ENCODE results near the gene BPIFB1.

Gene BPIFB1

GRCh38 chr20:33275215-33275614, 7.8 kb upstream of the BPIFB1 start:
- DNase-seq, result no peak

DNA sequence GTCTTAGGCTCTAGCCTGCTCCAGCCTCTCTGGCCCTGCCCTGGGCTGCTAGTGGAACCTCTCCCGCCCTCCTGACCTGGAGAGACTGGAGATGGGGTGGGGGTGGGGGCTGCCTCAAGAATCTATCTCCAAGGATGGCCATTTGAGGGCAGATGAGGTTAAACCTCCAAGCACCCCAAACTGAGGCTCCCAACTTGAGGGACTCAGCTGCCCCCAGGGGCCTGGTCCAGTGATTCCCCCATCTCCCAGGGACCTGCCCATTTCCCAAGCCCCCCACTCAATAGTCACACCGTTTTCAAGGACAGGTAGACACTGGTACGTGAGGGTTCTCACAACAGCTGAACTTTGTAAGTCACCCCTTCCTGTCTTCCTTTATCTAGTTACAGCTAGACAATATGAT, 7.1 kb upstream of the BPIFB1 start:
- no peak for DNase-seq

DNA sequence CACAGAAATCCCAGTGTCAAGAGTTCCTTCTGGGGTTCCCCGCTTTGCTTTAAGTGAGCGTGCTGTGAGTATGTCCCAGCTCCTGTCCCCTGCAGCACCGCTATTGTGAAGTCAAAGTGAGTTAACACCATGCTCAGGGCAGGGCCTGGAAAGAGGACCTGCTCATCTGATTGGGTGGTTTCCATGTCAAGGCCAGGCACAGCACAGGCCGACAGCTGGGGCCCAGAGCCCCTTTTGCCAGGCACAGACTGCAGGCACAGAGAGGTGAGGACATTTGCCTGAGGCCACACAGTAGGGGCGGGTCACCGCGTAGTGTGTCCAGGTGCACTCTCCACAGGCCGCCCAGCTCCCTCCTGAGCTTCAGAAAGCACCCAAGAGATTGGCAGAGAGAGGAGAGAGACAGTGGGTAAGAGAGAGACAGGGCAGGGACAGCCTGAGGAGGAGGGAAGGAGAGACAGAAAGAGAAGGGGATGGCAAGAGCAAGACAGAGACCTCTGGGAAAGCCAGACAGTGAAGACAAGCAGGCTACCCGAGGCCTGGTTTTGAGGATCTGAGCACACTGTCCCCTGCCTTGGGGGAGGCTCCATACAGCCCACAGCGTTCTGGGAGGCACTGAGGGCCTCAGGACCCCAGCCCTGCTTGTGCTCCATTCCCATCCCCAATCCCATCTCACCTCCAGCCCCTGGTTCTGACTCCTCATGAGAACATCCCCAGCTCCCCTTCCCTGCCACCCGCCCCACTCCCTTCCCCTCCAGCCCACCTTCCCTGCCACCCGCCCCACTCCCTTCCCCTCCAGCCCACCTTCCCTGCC, 6.5 kb upstream of the BPIFB1 start:
- no peak for DNase-seq

DNA sequence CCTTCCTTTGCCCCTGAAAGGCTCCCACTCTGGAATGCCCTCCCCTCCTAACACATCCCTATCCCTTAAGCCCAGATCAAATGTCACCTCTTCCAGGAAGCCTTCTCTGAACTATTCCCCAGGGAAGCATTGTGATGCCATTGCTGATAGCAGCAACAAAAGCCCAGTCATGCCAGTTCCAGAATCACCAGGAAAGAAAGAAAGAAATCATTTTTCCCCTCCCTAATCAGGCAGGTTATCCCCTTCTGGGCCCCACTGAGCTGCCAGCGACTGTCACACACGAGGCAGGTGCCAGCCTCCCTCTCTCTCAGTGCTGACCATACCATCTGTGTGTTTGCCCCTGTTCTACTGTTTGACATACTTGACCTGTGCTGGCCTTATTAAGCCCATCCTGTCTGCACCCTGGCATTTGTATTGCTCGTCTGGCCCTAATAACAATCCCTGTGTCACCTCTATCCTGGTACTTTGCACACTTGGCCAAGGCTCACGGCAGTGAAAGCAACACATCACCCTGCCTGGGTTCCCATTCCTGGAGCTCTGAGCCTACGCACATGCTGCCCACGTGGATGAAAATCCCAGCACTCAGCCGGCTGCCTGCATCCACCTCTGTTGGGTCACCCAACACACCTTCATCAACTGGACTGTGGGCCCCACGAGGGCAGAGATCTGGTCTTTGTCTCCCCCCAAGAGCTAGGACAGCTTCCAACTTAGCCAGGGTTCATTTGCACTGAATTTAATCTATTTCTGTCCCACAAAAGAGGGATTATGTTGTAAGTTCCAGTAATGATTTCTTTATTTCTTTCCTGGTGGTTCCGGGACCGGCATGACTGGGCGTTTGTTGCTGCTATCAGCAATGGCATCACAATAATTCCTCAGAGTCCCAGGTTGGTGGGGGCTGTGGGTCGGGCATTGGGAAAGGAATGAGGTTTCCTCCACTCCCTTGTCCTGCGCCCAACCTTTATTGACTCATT, 5.3 kb upstream of the BPIFB1 start:
- no peak for DNase-seq

DNA sequence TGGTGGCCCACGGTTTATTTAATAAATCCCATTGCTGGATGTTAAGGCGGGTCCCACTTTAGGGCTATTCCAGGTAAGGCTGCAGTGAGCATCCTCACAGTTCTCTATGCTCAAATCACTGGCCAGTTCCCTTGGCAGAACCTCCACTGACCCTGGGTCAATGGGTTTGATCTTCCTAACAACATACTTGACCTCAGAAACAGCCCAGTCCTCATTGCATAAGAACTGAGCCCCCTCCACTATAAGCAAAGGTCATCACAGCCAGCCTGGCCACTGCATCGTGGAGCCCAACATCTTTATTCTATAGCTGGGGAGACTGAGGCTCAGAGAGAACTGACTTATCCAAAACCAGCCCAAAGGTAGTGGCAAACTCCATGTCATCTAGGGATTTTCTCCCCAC, 4.3 kb upstream of the BPIFB1 start:
- DNase-seq, result no peak

DNA sequence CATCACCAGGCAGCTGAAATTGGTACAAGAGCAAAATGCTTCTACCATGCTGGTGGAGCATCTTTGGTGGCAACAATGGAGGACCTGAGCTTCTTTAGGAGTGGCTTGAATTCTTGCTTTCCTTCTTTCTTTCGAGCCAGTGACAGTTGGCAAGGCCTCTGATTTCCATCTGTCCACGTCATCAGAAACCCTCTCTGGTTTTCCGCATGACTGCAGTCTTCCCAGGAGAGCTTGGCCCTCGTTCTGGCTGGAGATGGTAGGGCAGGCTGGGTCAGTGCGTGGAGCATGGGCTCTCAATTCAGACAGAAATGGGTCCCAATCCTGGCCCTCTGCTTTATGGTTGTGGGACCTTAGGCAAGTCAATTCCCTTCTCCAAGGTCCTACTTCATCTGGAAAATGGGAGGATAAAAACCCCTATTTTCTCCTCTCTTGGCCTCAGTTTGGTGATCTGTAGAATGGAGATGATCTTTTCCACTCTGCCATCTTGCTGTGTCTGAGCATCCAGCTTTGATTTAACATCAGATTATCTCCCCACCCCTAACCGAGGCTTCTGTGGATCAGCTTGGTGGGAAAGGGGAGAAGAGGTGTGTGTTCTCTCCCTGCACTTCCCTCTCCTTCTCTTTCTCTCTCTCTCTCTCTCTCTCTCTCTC, 3.6 kb upstream of the BPIFB1 start:
- no peak for DNase-seq

- no peak for DNase-seq
Observed at GRCh38 chr20:33280000-33280680, 2.9 kb upstream of the BPIFB1 start.

GRCh38 chr20:33280775-33281174, 2.2 kb upstream of the BPIFB1 start:
- no peak for DNase-seq

DNA sequence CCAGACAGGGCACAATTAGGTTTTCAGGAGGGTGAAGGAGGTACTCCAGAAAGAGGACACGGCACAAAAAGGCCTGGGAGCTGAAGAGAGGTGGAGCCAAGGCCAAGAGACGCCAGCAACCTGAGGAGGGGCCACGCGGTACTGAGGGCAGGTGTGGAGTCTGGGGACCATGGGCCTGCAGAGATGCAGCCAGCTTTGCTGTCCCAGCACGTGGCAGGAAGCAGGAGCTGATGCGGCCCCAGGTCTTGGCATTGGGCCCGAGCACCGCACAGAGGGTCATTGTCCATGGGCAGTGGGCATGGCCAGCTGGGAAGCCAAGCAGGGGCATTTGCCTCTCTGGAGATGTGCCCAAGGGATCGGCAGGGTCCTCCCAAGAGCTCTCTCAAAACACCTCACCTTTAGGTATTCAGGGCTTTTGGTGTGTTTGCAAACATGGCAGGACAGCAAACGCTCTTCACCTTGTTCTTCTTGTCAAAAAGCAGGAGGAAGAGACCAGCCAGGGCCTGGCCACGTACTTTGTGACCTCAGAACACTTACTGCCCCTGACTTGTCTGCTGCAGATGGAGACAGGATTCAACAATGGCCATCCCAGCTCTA, 1.4 kb upstream of the BPIFB1 start:
- no peak for DNase-seq

DNA sequence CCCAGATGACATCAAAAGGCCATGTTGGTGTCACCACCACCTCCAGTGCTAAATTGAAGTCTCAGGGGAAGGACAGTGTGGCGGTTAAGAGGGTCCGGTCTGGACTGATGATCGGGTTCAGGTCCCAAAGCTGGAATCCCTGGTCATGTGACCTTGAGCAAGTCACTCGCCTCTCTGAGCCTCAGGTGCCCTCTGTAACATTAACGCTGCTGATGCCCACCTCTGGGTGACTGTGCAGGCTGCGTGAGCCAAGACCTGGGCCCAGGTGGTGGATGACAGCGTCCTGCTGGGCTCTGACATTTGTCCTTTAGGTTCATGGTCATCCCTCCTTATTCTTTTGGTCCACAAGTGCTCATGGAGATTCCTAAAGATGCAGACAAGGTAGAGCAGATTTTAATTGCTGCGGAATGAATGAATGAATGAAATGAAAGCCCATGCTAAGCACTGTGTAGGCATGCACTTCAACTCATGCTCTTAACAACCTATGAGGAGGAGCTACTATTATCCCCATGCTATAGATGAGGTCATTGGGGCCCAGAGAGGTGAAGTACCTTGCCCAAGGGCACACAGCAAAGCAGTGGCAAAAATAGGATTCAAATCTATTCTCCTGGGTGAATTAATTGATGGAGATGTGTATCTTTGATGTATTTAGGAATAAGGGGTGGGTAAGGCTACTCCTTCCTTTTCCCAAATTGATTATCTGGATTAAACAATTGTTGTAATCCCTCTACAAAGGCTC, 649 bp upstream of the BPIFB1 start:
- no peak for DNase-seq

DNA sequence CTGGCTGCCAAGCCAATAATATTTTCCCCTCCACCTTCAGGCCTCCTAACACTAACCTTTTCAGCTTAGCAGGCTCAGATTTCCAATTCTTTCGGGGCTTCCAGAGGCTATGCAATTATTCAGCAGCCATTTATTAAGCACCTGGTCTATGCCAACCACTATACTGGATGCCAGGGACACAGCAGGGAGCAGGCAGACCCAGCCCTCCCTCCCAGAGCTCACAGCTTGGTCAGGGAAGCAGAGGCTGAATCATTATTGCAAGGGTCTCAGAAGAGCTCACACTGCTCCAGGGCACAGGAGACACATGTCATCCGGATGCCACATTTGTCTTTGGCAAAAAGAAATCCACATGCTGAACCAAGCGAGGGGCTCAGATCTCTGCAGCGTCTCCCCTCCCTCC, 1.3 kb downstream of the BPIFB1 start:
- no peak for DNase-seq

- no peak for DNase-seq
Observed at GRCh38 chr20:33284937-33285336, 1.9 kb downstream of the BPIFB1 start.

GRCh38 chr20:33285861-33286495, 3.0 kb downstream of the BPIFB1 start:
- no peak for DNase-seq

GRCh38 chr20:33287884-33288283, 4.9 kb downstream of the BPIFB1 start:
- no peak for DNase-seq

GRCh38 chr20:33290852-33291251, 7.8 kb downstream of the BPIFB1 start:
- no peak for DNase-seq

DNA sequence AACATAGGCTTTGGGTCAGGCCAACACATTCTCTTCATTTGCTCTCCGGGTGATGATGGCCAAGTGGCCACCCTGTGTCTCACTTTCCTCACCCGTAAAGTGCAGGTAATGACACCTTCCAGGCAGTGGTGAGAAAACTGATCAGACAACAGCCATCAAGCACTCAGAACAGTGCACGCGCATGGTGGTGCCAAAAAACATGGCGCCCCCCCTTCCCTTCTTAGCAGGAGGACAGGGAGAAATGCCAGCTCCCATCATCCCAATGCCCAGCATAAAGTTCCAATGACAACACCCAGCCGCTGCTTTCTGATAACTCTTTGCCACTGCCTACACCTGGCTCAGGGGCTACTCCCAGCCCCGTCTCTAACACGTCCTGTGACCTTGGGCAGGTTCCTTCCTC, 8.4 kb downstream of the BPIFB1 start:
- DNase-seq, result no peak

DNA sequence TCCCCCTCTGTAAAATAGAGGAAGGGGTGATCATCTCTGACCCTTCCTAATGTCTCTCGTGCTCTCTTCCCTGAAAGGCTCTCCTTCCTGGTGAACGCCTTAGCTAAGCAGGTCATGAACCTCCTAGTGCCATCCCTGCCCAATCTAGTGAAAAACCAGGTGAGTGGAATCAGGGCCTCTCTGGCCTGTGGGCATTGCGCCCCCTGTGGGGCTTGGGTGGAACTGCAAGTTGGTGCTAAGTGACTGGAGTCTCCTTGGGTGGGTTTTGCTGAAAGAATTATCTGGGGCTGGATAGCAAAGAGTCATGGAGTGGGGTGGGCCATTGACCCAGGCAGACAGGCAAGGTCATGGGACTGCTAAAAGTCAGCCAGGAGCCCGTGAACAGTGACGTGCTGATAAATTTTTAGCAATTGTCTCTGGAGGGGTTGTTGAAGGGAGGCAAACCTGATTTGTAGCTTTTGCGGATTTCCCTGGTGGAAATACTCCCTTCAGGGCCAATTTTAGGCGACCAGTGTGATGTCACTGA, 8.9 kb downstream of the BPIFB1 start:
- no peak for DNase-seq

DNA sequence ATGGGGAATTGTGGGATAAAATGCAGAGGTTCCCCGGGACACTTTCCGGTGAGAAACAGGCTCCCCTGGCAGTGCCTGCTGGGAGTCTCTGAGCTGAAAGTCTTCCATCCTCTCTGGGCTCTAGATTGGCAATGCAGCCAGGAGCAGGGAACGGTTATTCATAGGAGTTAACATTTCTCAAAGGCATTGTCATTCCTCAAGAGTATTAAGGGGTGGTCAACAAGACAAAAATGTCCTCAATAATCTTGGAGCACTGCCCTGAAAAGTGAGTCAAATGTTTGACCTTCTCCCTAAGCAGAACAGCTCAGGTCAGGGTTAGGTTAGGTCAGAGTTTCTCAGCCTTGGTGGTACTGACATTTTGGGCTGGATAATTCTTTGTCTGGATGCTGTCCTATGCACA, 13.2 kb downstream of the BPIFB1 start:
- DNase-seq, result no peak

- no peak for DNase-seq
Observed at GRCh38 chr20:33298391-33298790, 15.4 kb downstream of the BPIFB1 start.

DNA sequence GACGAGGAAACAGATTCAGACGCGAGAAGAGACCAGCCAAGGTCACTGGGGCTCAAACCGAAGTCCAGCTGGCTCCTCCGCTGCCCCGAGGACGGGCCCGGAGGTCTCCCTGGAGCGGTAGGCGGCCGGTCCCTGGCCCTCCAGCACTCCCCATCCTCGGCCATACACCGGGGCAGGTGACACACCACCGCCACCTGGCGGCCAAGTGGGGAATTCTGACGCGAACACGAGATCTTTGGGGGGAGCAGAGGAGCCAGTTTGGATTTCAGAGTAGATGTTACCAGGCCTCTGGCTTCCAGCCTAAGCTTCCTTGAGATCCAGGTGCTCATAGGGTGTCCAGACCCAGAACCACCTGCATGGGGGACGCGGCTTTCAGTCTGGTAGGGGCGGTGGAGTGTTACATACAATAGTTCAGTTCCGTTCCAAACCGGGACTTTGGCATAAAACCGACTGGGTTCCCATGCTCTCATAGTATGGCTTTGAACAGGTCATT, 16.1 kb downstream of the BPIFB1 start:
- no peak for DNase-seq
